ENCODE data around the gene YPEL2. TPM values are rescaled to one million over a fixed set of nuclear protein-coding genes. Genes with fewer than 3 reads are reported as not detected.

Gene YPEL2
- total RNA-seq, 1 donor from 2014 or later, result 18.9 TPM

DNA sequence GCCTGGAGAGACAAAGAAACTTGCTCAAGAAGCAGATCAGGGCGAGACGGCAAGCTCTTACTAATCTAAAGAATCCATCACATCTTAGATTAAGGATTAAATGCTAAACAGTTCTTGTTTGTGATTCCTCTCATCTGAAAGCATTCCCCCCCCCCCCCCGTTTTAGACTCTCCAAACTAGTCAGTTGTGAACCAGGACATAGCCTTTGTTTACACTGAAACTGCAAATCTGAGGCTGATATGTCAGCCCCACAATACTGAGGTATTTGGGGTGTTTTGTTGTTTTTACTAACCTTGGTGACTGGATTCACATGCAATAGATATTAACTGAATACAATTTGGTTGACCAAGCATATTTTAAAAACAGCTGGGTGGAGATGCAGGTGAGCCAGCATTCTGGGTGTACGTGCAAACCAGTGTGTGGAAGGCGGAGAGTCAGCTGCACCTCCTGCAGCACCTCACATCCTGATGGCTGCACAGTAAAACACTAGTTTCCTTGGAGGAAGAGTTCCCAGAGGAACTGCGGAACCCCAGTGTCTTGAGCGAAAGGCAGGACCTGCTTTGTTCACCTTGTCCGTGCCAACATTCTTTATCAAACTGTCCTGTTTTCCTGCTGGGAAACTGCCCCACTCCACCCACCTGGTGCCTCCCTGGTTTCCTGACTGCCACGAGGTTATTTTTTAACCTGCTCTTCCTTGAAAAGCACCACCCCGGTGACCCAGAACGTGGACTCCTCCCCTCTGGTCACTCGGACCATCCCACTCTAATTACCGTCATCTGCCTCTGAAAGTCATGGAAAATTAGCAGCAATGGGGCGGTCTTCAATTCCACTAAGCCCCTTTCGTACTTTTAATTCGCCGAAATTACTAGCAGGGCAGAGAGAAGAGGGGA, 1.2 kb upstream of the YPEL2 start:
- Mint-ChIP-seq H3K4me3 (ENCODE audit: unreplicated experiment) (peak overlapping the region; percentile 14), H3K9me3 (ENCODE audit: unreplicated experiment) (no peaks in the 10 kb centered on the region), H3K27ac (ENCODE audit: unreplicated experiment) (peak overlapping the region; percentile 85), H3K36me3 (ENCODE audit: unreplicated experiment) (no peaks in the 10 kb centered on the region), H3K27me3 (ENCODE audit: unreplicated experiment) (no peaks in the 10 kb centered on the region), H3K4me1 (ENCODE audit: unreplicated experiment) (peaks cover 33% of the 10 kb centered on the region)
- TF ChIP-seq CTCF (IDR thresholded peaks at IDR 0.05), result no peak
- DNase-seq (ENCODE audit: extremely low spot score, unreplicated experiment), result no peak

DNA sequence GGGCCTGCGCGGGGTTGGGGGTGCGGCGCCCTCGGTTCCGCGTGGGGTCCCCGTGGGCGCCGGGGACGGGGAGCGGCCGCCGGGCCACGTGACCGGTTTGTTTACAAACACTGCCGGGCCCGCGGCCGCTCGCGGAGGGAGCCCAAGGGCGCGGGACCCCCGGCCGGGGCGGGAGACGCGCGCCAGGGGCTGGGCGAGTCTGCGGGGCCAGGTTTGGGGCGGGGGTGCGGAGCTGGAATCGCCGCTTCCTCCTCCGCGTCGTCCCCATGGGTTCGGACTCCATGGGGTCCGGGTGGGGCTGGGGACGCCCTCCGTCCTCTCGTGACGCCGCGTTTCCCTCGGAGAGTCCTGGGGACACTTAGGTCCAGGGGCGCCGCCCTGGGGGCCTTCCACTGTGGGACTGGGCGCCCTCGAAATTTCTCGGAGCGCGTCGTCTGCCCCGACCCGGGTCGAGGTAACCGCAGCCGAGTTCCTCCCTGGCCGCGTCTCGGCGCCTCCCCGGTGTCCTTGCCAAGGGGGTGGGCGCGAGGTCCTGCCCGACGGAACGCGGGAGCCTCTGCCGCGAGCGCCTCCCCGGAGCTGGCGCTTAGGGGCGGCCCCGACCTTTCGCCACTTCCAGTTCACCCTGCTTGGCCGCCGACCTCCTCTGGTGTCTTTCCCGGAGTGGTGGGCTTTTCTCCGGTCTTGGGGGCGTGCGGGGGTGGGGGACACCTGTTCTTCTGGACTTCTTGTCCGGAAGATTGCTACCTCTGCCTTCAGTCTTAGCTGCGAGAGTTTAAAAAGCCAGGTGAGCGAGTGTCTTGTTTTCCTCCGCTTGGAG, 684 bp downstream of the YPEL2 start:
- Mint-ChIP-seq H3K27me3 (ENCODE audit: unreplicated experiment) (no peaks in the 10 kb centered on the region), H3K4me3 (ENCODE audit: unreplicated experiment) (peak overlapping the region; percentile 92), H3K36me3 (ENCODE audit: unreplicated experiment) (no peaks in the 10 kb centered on the region), H3K4me1 (ENCODE audit: unreplicated experiment) (peaks cover 35% of the 10 kb centered on the region), H3K9me3 (ENCODE audit: unreplicated experiment) (no peaks in the 10 kb centered on the region), H3K27ac (ENCODE audit: unreplicated experiment) (peak overlapping the region; percentile 84)
- peak; percentile 86 for DNase-seq (ENCODE audit: extremely low spot score, unreplicated experiment)
- TF ChIP-seq CTCF (IDR thresholded peaks at IDR 0.05), result no peak

GRCh38 chr17:59332749-59333377, 1.4 kb downstream of the YPEL2 start:
- no peaks in the 10 kb centered on the region for H3K9me3 Mint-ChIP-seq (ENCODE audit: unreplicated experiment)
- no peaks in the 10 kb centered on the region for H3K27me3 Mint-ChIP-seq (ENCODE audit: unreplicated experiment)
- no peaks in the 10 kb centered on the region for H3K36me3 Mint-ChIP-seq (ENCODE audit: unreplicated experiment)
- H3K27ac Mint-ChIP-seq (ENCODE audit: unreplicated experiment), result peak overlapping the region; percentile 84
- peaks cover 35% of the 10 kb centered on the region for H3K4me1 Mint-ChIP-seq (ENCODE audit: unreplicated experiment)
- no peak for TF ChIP-seq CTCF (IDR thresholded peaks at IDR 0.05)
- DNase-seq (ENCODE audit: extremely low spot score, unreplicated experiment), result no peak
- peak overlapping the region; percentile 92 for H3K4me3 Mint-ChIP-seq (ENCODE audit: unreplicated experiment)

DNA sequence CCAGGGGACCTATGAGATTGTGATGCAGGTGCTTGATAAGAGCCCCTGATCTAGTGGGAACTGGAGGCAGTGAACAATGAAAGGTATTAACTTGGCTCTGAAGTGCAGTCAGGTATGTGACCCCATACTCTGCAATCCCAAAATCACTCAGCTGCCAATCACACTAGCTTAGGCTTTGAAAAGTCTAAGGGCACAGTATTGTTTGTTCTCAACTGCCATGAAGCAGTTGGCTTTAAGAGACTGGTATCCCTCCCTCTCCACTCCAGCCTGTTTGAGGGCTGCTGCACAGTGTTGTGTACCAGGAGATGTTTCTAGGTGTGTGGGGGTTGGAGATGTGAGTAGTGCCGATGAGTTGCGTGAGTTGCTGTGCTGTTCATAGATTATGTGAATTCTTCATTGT, 2.4 kb downstream of the YPEL2 start:
- Mint-ChIP-seq H3K4me1 (ENCODE audit: unreplicated experiment) (peaks cover 38% of the 10 kb centered on the region), H3K36me3 (ENCODE audit: unreplicated experiment) (peaks cover 3% of the 10 kb centered on the region), H3K27ac (ENCODE audit: unreplicated experiment) (no peak overlapping the region), H3K9me3 (ENCODE audit: unreplicated experiment) (no peaks in the 10 kb centered on the region), H3K27me3 (ENCODE audit: unreplicated experiment) (no peaks in the 10 kb centered on the region), H3K4me3 (ENCODE audit: unreplicated experiment) (peak overlapping the region; percentile 92)
- TF ChIP-seq CTCF (IDR thresholded peaks at IDR 0.05), result no peak
- no peak for DNase-seq (ENCODE audit: extremely low spot score, unreplicated experiment)
